ENCODE results near the gene EMD.

The EMD gene

GRCh38 chrX:154368630-154369448 is 10.3 kb upstream of the EMD start:
- TF ChIP-seq EP300 (IDR thresholded peaks at IDR 0.05; ENCODE audit: borderline replicate concordance) (0 out of 2 replicates have a peak, but pooled peaks have one; percentile 24), TEAD4 (IDR thresholded peaks at IDR 0.05) (peak; percentile 71), TCF12 (IDR thresholded peaks at IDR 0.05; ENCODE audit: low read depth) (0 out of 2 replicates have a peak, but pooled peaks have one; percentile 26), RAD21 (IDR thresholded peaks at IDR 0.05; ENCODE audit: low read depth) (no peak)

GRCh38 chrX:154369449-154370299 is 9.4 kb upstream of the EMD start:
- no peak for TF ChIP-seq EGR1 (IDR thresholded peaks at IDR 0.05)
- TF ChIP-seq CREB1 (IDR thresholded peaks at IDR 0.05; ENCODE audit: low read depth), result no peak
- TF ChIP-seq NFIC (IDR thresholded peaks at IDR 0.05), result 0 out of 2 replicates have a peak, but pooled peaks have one; percentile 9
- no peak for TF ChIP-seq YY1 (IDR thresholded peaks at IDR 0.05; ENCODE audit: low read depth)
- TF ChIP-seq TCF12 (IDR thresholded peaks at IDR 0.05; ENCODE audit: low read depth), result peak; percentile 74
- TF ChIP-seq TAF1 (IDR thresholded peaks at IDR 0.05; ENCODE audit: low read depth), result no peak
- TF ChIP-seq FOXM1 (IDR thresholded peaks at IDR 0.05; ENCODE audit: borderline replicate concordance, low read depth), result no peak
- TF ChIP-seq USF1 (IDR thresholded peaks at IDR 0.05), result no peak
- TF ChIP-seq RAD21 (IDR thresholded peaks at IDR 0.05; ENCODE audit: low read depth), result no peak
- TF ChIP-seq TEAD4 (IDR thresholded peaks at IDR 0.05), result peak; percentile 17; the same call in 1 of the 2 replicates
- no peak for TF ChIP-seq REST (IDR thresholded peaks at IDR 0.05; ENCODE audit: low read depth)
- TF ChIP-seq CEBPB (IDR thresholded peaks at IDR 0.05), result no peak
- no peak for TF ChIP-seq MAX (IDR thresholded peaks at IDR 0.05)
- 0 out of 2 replicates have a peak, but pooled peaks have one; percentile 19 for TF ChIP-seq ZBTB7A (IDR thresholded peaks at IDR 0.05; ENCODE audit: low read depth)
- TF ChIP-seq EP300 (IDR thresholded peaks at IDR 0.05; ENCODE audit: borderline replicate concordance), result peak; percentile 68; the same call in 1 of the 2 replicates

- TF ChIP-seq REST (IDR thresholded peaks at IDR 0.05; ENCODE audit: low read depth) (no peak), MAX (IDR thresholded peaks at IDR 0.05) (no peak), EP300 (IDR thresholded peaks at IDR 0.05; ENCODE audit: borderline replicate concordance) (no peak; the same call in 1 of the 2 replicates), FOXM1 (IDR thresholded peaks at IDR 0.05; ENCODE audit: borderline replicate concordance, low read depth) (no peak), USF1 (IDR thresholded peaks at IDR 0.05) (no peak), ZBTB7A (IDR thresholded peaks at IDR 0.05; ENCODE audit: low read depth) (no peak), YY1 (IDR thresholded peaks at IDR 0.05; ENCODE audit: low read depth) (no peak), TAF1 (IDR thresholded peaks at IDR 0.05; ENCODE audit: low read depth) (no peak), TEAD4 (IDR thresholded peaks at IDR 0.05) (no peak), CEBPB (IDR thresholded peaks at IDR 0.05) (no peak), NFIC (IDR thresholded peaks at IDR 0.05) (no peak), CREB1 (IDR thresholded peaks at IDR 0.05; ENCODE audit: low read depth) (no peak), RAD21 (IDR thresholded peaks at IDR 0.05; ENCODE audit: low read depth) (no peak), TCF12 (IDR thresholded peaks at IDR 0.05; ENCODE audit: low read depth) (no peak), EGR1 (IDR thresholded peaks at IDR 0.05) (no peak)
Measured at GRCh38 chrX:154370300-154371016, 8.6 kb upstream of the EMD start.

- TF ChIP-seq TEAD4 (IDR thresholded peaks at IDR 0.05) (peak; percentile 64), EP300 (IDR thresholded peaks at IDR 0.05; ENCODE audit: borderline replicate concordance) (no peak), MAX (IDR thresholded peaks at IDR 0.05) (peak; percentile 99), TCF12 (IDR thresholded peaks at IDR 0.05; ENCODE audit: low read depth) (peak; percentile 28; the same call in 1 of the 2 replicates), RAD21 (IDR thresholded peaks at IDR 0.05; ENCODE audit: low read depth) (no peak), TAF1 (IDR thresholded peaks at IDR 0.05; ENCODE audit: low read depth) (peak; percentile 87), EGR1 (IDR thresholded peaks at IDR 0.05) (no peak), YY1 (IDR thresholded peaks at IDR 0.05; ENCODE audit: low read depth) (peak; percentile 56; the same call in 1 of the 2 replicates), ZBTB7A (IDR thresholded peaks at IDR 0.05; ENCODE audit: low read depth) (no peak)
Measured at GRCh38 chrX:154371017-154371788, 7.9 kb upstream of the EMD start.
